Duodenal mucosa (tissue), 2 donors: ENCODE data around the gene POLR3H.
"Not testable (repeated sequence)": the region's sequence is repeated elsewhere in the genome, so short reads cannot be mapped to it uniquely, and the experiment has no call there.

Experiments
- H3K27ac ChIP-seq: one replicate; pipeline ENCODE4 v1.7.0; 2013; ENCODE audit warnings: low read depth, low read length
- H3K27me3 ChIP-seq, 2 donors: one replicate each; pipeline ENCODE4 v1.7.0; 2013; ENCODE audit warnings: low read length in 2 of 2, control low read depth in 1 of 2; ENCODE audit not compliant: insufficient read depth in 2 of 2, control insufficient read depth in 1 of 2
- H3K36me3 ChIP-seq, 2 donors: one replicate each; pipeline ENCODE4 v1.7.0; 2013; ENCODE audit warnings: low read length in 2 of 2, control low read depth in 1 of 2; ENCODE audit not compliant: insufficient read depth in 2 of 2, control insufficient read depth in 1 of 2
- H3K4me1 ChIP-seq, 2 donors: one replicate each; pipeline ENCODE4 v1.7.0; 2013; ENCODE audit warnings: low read length in 2 of 2, control low read depth in 1 of 2; ENCODE audit not compliant: insufficient read depth in 2 of 2, control insufficient read depth in 1 of 2
- H3K4me3 ChIP-seq, 2 donors: one replicate each; pipeline ENCODE4 v1.7.0; 2013; ENCODE audit warnings: low read length in 2 of 2, low read depth in 1 of 2
- H3K9ac ChIP-seq, 2 donors: one replicate each; pipeline ENCODE4 v1.7.0; 2013; ENCODE audit warnings: low read length in 2 of 2, low read depth in 1 of 2
- H3K9me3 ChIP-seq, 2 donors: one replicate each; pipeline ENCODE4 v1.7.0; 2013; ENCODE audit warnings: low read length in 2 of 2, control low read depth in 1 of 2; ENCODE audit not compliant: control insufficient read depth in 1 of 2

Gene POLR3H

GRCh38 chr22:41565403-41566054 is 21.3 kb upstream of the POLR3H start:
- Histone ChIP-seq H3K4me3 (no peak overlapping the region), H3K4me1 (no peaks in the 10 kb centered on the region), H3K27ac (no peak overlapping the region), H3K9me3 (no peaks in the 10 kb centered on the region), H3K27me3 (no peaks in the 10 kb centered on the region), H3K9ac (no peak overlapping the region), H3K36me3 (no peaks in the 10 kb centered on the region)

GRCh38 chr22:41564563-41564962 is 20.3 kb upstream of the POLR3H start:
- H3K27me3 ChIP-seq: no peaks in the 10 kb centered on the region
- H3K4me1 ChIP-seq: no peaks in the 10 kb centered on the region
- H3K36me3 ChIP-seq: no peaks in the 10 kb centered on the region
- no peak overlapping the region for H3K9ac ChIP-seq
- H3K9me3 ChIP-seq: no peaks in the 10 kb centered on the region
- H3K4me3 ChIP-seq: no peak overlapping the region
- no peak overlapping the region for H3K27ac ChIP-seq

GRCh38 chr22:41563051-41563711 is 18.9 kb upstream of the POLR3H start:
- no peak overlapping the region for H3K27ac ChIP-seq
- H3K9me3 ChIP-seq: no peaks in the 10 kb centered on the region
- H3K9ac ChIP-seq: no peak overlapping the region
- no peaks in the 10 kb centered on the region for H3K36me3 ChIP-seq
- H3K27me3 ChIP-seq: no peaks in the 10 kb centered on the region
- no peaks in the 10 kb centered on the region for H3K4me1 ChIP-seq
- H3K4me3 ChIP-seq: no peak overlapping the region

- H3K27ac ChIP-seq: no peak overlapping the region
Observed at GRCh38 chr22:41562461-41562860, 18.2 kb upstream of the POLR3H start.

GRCh38 chr22:41561788-41562187 is 17.5 kb upstream of the POLR3H start:
- Histone ChIP-seq H3K9ac (no peak overlapping the region), H3K9me3 (no peaks in the 10 kb centered on the region), H3K4me1 (no peaks in the 10 kb centered on the region), H3K4me3 (no peak overlapping the region), H3K27me3 (no peaks in the 10 kb centered on the region), H3K36me3 (no peaks in the 10 kb centered on the region), H3K27ac (peak overlapping the region; percentile 32)

More at GRCh38 chr22:41562461-41562860, 18.2 kb upstream of the POLR3H start:
- Histone ChIP-seq H3K36me3 (no peaks in the 10 kb centered on the region), H3K27me3 (no peaks in the 10 kb centered on the region), H3K9ac (no peak overlapping the region), H3K4me3 (no peak overlapping the region), H3K9me3 (no peaks in the 10 kb centered on the region), H3K4me1 (no peaks in the 10 kb centered on the region)

- H3K36me3 ChIP-seq: no peaks in the 10 kb centered on the region
- no peaks in the 10 kb centered on the region for H3K9me3 ChIP-seq
- H3K4me3 ChIP-seq: peak overlapping the region in 1 of 2 donors; percentile 5
- H3K4me1 ChIP-seq: no peaks in the 10 kb centered on the region
- H3K9ac ChIP-seq: no peak overlapping the region
- no peak overlapping the region for H3K27ac ChIP-seq
- no peaks in the 10 kb centered on the region for H3K27me3 ChIP-seq
Observed at GRCh38 chr22:41561335-41561734, 17.1 kb upstream of the POLR3H start.

GRCh38 chr22:41560095-41560471 is 15.8 kb upstream of the POLR3H start:
- Histone ChIP-seq H3K27me3 (no peaks in the 10 kb centered on the region), H3K9me3 (no peaks in the 10 kb centered on the region), H3K4me1 (no peaks in the 10 kb centered on the region), H3K9ac (no peak overlapping the region), H3K4me3 (no peak overlapping the region), H3K27ac (no peak overlapping the region), H3K36me3 (no peaks in the 10 kb centered on the region)

- H3K4me1 ChIP-seq, H3K9ac ChIP-seq, H3K27ac ChIP-seq, H3K27me3 ChIP-seq, H3K4me3 ChIP-seq, H3K36me3 ChIP-seq, H3K9me3 ChIP-seq: not testable (repeated sequence)
Observed at GRCh38 chr22:41558241-41558630, 14.0 kb upstream of the POLR3H start.

GRCh38 chr22:41557401-41558240 is 13.4 kb upstream of the POLR3H start:
- H3K27ac ChIP-seq: no peak overlapping the region

GRCh38 chr22:41556561-41556960 is 12.3 kb upstream of the POLR3H start:
- Histone ChIP-seq H3K9me3 (no peaks in the 10 kb centered on the region), H3K27me3 (no peaks in the 10 kb centered on the region), H3K4me1 (no peaks in the 10 kb centered on the region), H3K9ac (no peak overlapping the region), H3K36me3 (no peaks in the 10 kb centered on the region), H3K4me3 (peak overlapping the region in 1 of 2 donors; percentile 30), H3K27ac (no peak overlapping the region)

More at GRCh38 chr22:41557401-41558240, 13.4 kb upstream of the POLR3H start:
- Histone ChIP-seq H3K4me1 (no peaks in the 10 kb centered on the region), H3K4me3 (no peak overlapping the region), H3K27me3 (no peaks in the 10 kb centered on the region), H3K36me3 (no peaks in the 10 kb centered on the region), H3K9me3 (no peaks in the 10 kb centered on the region), H3K9ac (no peak overlapping the region)
